HepG2 (cell line): ENCODE results near the gene SLC22A7. TPM values are rescaled to one million over a fixed set of nuclear protein-coding genes. Genes with fewer than 3 reads are reported as not detected.

ENCODE experiments used
- CCAR2 ChIP-seq: fragments of 200-400 bp; formaldehyde crosslinking; optimal IDR thresholded peaks from 2 replicates; pipeline ENCODE3; 2018; ENCODE audit warnings: low read depth, mild to moderate bottlenecking, low read length, moderate library complexity
- ELF3 ChIP-seq: IDR thresholded peaks from 2 replicates; pipeline ENCODE4 v1.6.1; 2016; ENCODE audit warnings: missing genetic modification reagents, missing compliant biosample characterization
- ETV5 ChIP-seq: IDR thresholded peaks from 2 replicates; pipeline ENCODE4 v1.6.1; 2018; ENCODE audit warnings: missing biosample characterization, missing genetic modification reagents, inconsistent platforms, borderline replicate concordance
- FOXJ3 ChIP-seq: sonication (generic); formaldehyde crosslinking; IDR thresholded peaks from 2 replicates; pipeline ENCODE4 v1.4.0; 2020; ENCODE audit warnings: missing genetic modification reagents, mild to moderate bottlenecking, borderline replicate concordance
- GATAD2A ChIP-seq: IDR thresholded peaks from 2 replicates; pipeline ENCODE4 v1.6.1; 2016
- HNRNPL ChIP-seq: fragments of 200-400 bp; formaldehyde crosslinking; IDR thresholded peaks from 2 replicates; pipeline ENCODE4 v1.6.1; 2017; ENCODE audit warnings: mild to moderate bottlenecking, low read depth, low read length
- KMT2B ChIP-seq: IDR thresholded peaks from 2 replicates; pipeline ENCODE4 v1.6.1; 2016; ENCODE audit warnings: missing genetic modification reagents, missing compliant biosample characterization
- PAX8 ChIP-seq: sonication (generic); formaldehyde crosslinking; IDR thresholded peaks from 2 replicates; pipeline ENCODE4 v1.8.0; 2022; ENCODE audit warnings: mild to moderate bottlenecking, missing genetic modification reagents, borderline replicate concordance
- SAP130 ChIP-seq: IDR thresholded peaks from 2 replicates; pipeline ENCODE4 v1.6.1; 2016; ENCODE audit warnings: low read depth
- SIX1 ChIP-seq: sonication (generic); formaldehyde crosslinking; IDR thresholded peaks from 2 replicates; pipeline ENCODE4 v1.4.0; 2020; ENCODE audit warnings: missing genetic modification reagents, borderline replicate concordance
- SMAD3 ChIP-seq: sonication (generic); formaldehyde crosslinking; IDR thresholded peaks from 2 replicates; pipeline ENCODE4 v1.4.0; 2020; ENCODE audit warnings: missing genetic modification reagents
- TARDBP ChIP-seq: sonication (generic); formaldehyde crosslinking; IDR thresholded peaks from 2 replicates; pipeline ENCODE4 v1.8.0; 2022; ENCODE audit warnings: mild to moderate bottlenecking, missing genetic modification reagents
- TBP ChIP-seq: sonication (generic); formaldehyde crosslinking; IDR thresholded peaks from 2 replicates; pipeline ENCODE4 v1.5.0; 2020; ENCODE audit warnings: missing genetic modification reagents
- TCF12 ChIP-seq, 2 experiments: fragments of 450-650 bp in 1 of 2; sonication (generic) in 1 of 2; formaldehyde crosslinking in 1 of 2; IDR thresholded peaks; 2 replicates each; pipeline versions ENCODE4 v1.6.1 to v1.8.0; 2017 to 2022; ENCODE audit warnings: antibody characterized with exemption in 1 of 2, mild to moderate bottlenecking in 1 of 2, missing genetic modification reagents in 1 of 2, moderate library complexity in 1 of 2
- TEAD3 ChIP-seq: optimal IDR thresholded peaks from 2 replicates; pipeline ENCODE3; 2016; ENCODE audit warnings: borderline replicate concordance
- ZBTB38 ChIP-seq: sonication (generic); formaldehyde crosslinking; IDR thresholded peaks from 2 replicates; pipeline ENCODE4 v1.5.1; 2020; ENCODE audit warnings: mild to moderate bottlenecking, missing genetic modification reagents
- ZFP36L2 ChIP-seq: sonication (generic); formaldehyde crosslinking; IDR thresholded peaks from 2 replicates; pipeline ENCODE4 v1.4.0; 2020; ENCODE audit warnings: missing genetic modification reagents
- ZFP82 ChIP-seq: sonication (generic); formaldehyde crosslinking; IDR thresholded peaks from 2 replicates; pipeline ENCODE4 v1.5.1; 2020; ENCODE audit warnings: mild to moderate bottlenecking, missing genetic modification reagents, borderline replicate concordance
- ZNF230 ChIP-seq: sonication (generic); formaldehyde crosslinking; IDR thresholded peaks from 2 replicates; pipeline ENCODE4 v1.4.0; 2020; ENCODE audit warnings: mild to moderate bottlenecking, missing genetic modification reagents
- ZNF652 ChIP-seq: IDR thresholded peaks from 2 replicates; pipeline ENCODE4 v1.6.1; 2016; ENCODE audit warnings: low read depth, borderline replicate concordance
- ZNF772 ChIP-seq: sonication (generic); formaldehyde crosslinking; IDR thresholded peaks from 2 replicates; pipeline ENCODE4 v1.5.0; 2020; ENCODE audit warnings: mild to moderate bottlenecking, missing genetic modification reagents
- ZNF841 ChIP-seq: sonication (generic); formaldehyde crosslinking; IDR thresholded peaks from 2 replicates; pipeline ENCODE4 v1.8.1; 2023; ENCODE audit warnings: missing genetic modification reagents, borderline replicate concordance
- polyA plus RNA-seq, 8 experiments: library from polyadenylated mRNA; depleted of rRNA in 3 of 8; stranded (reverse) in 7 of 8; unstranded in 1 of 8; fragments of >200 nt; fragmentation: Illumina TruSeq in 4 of 8; extraction: Trizol in 4 of 8; gene quantifications; 2 replicates each; pipeline versions ENCODE4 v1.2.1 to v1.2.3, GENCODE V29; 2011 to 2016; ENCODE audit warnings: low read depth in 4 of 8, missing spikeins in 1 of 8, mixed read lengths in 1 of 8; ENCODE audit not compliant: insufficient read depth in 1 of 8
- total RNA-seq, 5 experiments: library from RNA; depleted of rRNA; stranded (reverse); fragments of >200 nt; fragmentation: Illumina TruSeq; extraction: Trizol; gene quantifications; 2 replicates each; pipeline ENCODE4 v1.2.3, GENCODE V29; 2016; ENCODE audit warnings: low read depth in 1 of 5
- TF ChIP-seq, protein P1 (sequence below): IDR thresholded peaks from 2 replicates; pipeline ENCODE4 v1.6.1; 2016; ENCODE audit warnings: mild to moderate bottlenecking, missing biosample characterization, missing genetic modification reagents
- TF ChIP-seq, protein P2 (sequence below): IDR thresholded peaks from 2 replicates; pipeline ENCODE4 v1.6.1; 2016; ENCODE audit warnings: control low read depth
- TF ChIP-seq, protein P3 (sequence below), 2 experiments: sonication (generic) in 1 of 2; formaldehyde crosslinking in 1 of 2; IDR thresholded peaks; 2 replicates each; pipeline versions ENCODE4 v1.5.1 to v1.6.1; 2011 to 2020; ENCODE audit warnings: borderline replicate concordance in 1 of 2, low read depth in 1 of 2, low read length in 1 of 2, mild to moderate bottlenecking in 1 of 2, missing genetic modification reagents in 1 of 2, moderate library complexity in 1 of 2
- TF ChIP-seq, protein P4 (sequence below), 2 experiments: sonication (generic) in 1 of 2; formaldehyde crosslinking in 1 of 2; IDR thresholded peaks; 2 replicates each; pipeline versions ENCODE4 v1.4.0 to v1.6.1; 2018 to 2020; ENCODE audit warnings: missing genetic modification reagents in 2 of 2, borderline replicate concordance in 1 of 2, low read depth in 1 of 2, mild to moderate bottlenecking in 1 of 2, missing biosample characterization in 1 of 2

SLC22A7 gene
- total and polyA plus RNA-seq, 2 of the 13 experiments (the other 11 are each of a cell fraction or from before 2014, with no cell fraction given): 5.3 to 22.6 TPM

DNA sequence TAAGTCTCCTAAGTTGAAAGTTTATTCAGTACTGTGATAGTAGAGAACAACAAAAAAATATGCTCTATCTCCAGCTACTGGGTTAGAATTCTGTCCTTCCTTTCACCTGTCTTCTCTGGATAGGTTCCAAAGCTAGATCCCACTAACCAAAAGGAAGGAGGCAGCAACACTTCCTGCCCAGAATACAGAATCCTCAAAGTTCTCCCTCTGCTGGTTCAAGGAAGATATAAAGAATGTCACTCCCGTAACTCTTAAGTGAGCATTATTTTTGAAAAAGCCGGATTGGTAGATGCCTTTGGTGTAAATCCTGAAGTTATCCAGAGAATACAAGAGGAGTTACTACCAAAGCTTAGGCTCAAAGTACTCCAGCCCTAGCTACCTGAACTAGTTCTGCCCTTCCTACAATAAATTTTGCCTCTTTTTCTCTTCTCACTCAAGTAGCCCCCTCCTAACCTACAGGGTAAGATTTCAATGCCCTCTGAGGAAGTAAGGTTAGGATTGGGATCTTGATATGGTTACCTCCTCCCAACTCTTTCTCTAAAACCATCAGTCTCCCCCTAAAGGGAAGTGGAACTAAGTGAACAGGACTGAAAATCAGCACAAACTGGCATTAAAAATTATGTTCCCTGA, 36.5 kb downstream of the SLC22A7 start (continued):
- TF ChIP-seq SIX1 (CRISPR knock-in tag) (peak; percentile 37; the same call in 1 of the 2 replicates), SAP130 (peak; percentile 40; the same call in 1 of the 2 replicates), TEAD3 (CRISPR knock-in tag) (peak; percentile 70), CCAR2 (no peak), ZNF230 (CRISPR knock-in tag) (no peak), FOXJ3 (CRISPR knock-in tag) (0 out of 2 replicates have a peak, but pooled peaks have one; percentile 33), ZNF652 (CRISPR knock-in tag) (no peak), ZNF772 (CRISPR knock-in tag) (no peak), ZFP82 (no peak), TBP (CRISPR knock-in tag) (no peak), TCF12 (IDR thresholded peaks at IDR 0.05) (no peak), TCF12 (CRISPR knock-in tag; IDR thresholded peaks at IDR 0.05) (no peak), GATAD2A (CRISPR knock-in tag) (peak; percentile 68), ZBTB38 (CRISPR knock-in tag) (no peak), HNRNPL (no peak), PAX8 (no peak), ZFP36L2 (CRISPR knock-in tag) (0 out of 2 replicates have a peak, but pooled peaks have one; percentile 45), ELF3 (peak; percentile 80), ETV5 (CRISPR knock-in tag) (peak; percentile 71; the same call in 1 of the 2 replicates), TARDBP (0 out of 2 replicates have a peak, but pooled peaks have one; percentile 9), KMT2B (CRISPR knock-in tag) (no peak; the same call in 1 of the 2 replicates), SMAD3 (no peak), ZNF841 (CRISPR knock-in tag) (no peak)
- TF ChIP-seq, protein P1, sequence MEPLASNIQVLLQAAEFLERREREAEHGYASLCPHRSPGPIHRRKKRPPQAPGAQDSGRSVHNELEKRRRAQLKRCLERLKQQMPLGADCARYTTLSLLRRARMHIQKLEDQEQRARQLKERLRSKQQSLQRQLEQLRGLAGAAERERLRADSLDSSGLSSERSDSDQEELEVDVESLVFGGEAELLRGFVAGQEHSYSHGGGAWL (CRISPR knock-in tag): no peak
- TF ChIP-seq, protein P2, sequence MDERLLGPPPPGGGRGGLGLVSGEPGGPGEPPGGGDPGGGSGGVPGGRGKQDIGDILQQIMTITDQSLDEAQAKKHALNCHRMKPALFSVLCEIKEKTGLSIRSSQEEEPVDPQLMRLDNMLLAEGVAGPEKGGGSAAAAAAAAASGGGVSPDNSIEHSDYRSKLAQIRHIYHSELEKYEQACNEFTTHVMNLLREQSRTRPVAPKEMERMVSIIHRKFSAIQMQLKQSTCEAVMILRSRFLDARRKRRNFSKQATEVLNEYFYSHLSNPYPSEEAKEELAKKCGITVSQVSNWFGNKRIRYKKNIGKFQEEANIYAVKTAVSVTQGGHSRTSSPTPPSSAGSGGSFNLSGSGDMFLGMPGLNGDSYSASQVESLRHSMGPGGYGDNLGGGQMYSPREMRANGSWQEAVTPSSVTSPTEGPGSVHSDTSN (CRISPR knock-in tag): no peak
- TF ChIP-seq, protein P3, sequence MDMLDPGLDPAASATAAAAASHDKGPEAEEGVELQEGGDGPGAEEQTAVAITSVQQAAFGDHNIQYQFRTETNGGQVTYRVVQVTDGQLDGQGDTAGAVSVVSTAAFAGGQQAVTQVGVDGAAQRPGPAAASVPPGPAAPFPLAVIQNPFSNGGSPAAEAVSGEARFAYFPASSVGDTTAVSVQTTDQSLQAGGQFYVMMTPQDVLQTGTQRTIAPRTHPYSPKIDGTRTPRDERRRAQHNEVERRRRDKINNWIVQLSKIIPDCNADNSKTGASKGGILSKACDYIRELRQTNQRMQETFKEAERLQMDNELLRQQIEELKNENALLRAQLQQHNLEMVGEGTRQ (IDR thresholded peaks at IDR 0.05; ENCODE audit: low read depth, low read length): no peak
- TF ChIP-seq, protein P3 (CRISPR knock-in tag; IDR thresholded peaks at IDR 0.05; ENCODE audit: borderline replicate concordance): no peak
- TF ChIP-seq, protein P4, sequence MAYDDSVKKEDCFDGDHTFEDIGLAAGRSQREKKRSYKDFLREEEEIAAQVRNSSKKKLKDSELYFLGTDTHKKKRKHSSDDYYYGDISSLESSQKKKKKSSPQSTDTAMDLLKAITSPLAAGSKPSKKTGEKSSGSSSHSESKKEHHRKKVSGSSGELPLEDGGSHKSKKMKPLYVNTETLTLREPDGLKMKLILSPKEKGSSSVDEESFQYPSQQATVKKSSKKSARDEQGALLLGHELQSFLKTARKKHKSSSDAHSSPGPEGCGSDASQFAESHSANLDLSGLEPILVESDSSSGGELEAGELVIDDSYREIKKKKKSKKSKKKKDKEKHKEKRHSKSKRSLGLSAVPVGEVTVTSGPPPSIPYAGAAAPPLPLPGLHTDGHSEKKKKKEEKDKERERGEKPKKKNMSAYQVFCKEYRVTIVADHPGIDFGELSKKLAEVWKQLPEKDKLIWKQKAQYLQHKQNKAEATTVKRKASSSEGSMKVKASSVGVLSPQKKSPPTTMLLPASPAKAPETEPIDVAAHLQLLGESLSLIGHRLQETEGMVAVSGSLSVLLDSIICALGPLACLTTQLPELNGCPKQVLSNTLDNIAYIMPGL (CRISPR knock-in tag; IDR thresholded peaks at IDR 0.05; ENCODE audit: borderline replicate concordance in 1 of 2, low read depth in 1 of 2): peak in 1 of 2 experiments; percentile 42; a peak in 1 of 4 replicates
